Stimulated activated CD8-positive, alpha-beta memory T cell treated with anti-CD3 and anti-CD28 coated beads, Interleukin-4, amount 100 ng/mL, for 1 hour (primary cell): ENCODE data around the gene OR5K4.

Experiments
- DNase-seq, 2 donors: peaks; one replicate each; pipeline ENCODE4 v3.0.0-alpha.2; 2020; ENCODE audit warnings: low read depth in 2 of 2, low spot score in 1 of 2

The OR5K4 gene

GRCh38 chr3:98353554-98353953 is at the start of gene OR5K4:
TSS of gene OR5K4 (plus strand) at chr3:98353854. CDS start at chr3:98353854, 0 bp downstream.
- no peak for DNase-seq

GRCh38 chr3:98322101-98322500 is 31.6 kb upstream of the OR5K4 start:
- DNase-seq: no peak

GRCh38 chr3:98322686-98323085 is 31.0 kb upstream of the OR5K4 start:
- DNase-seq: no peak

GRCh38 chr3:98323425-98323824 is 30.2 kb upstream of the OR5K4 start:
- no peak for DNase-seq

- DNase-seq: no peak
These were observed 28.6 kb upstream of the OR5K4 start for GRCh38 chr3:98325055-98325454.

GRCh38 chr3:98326105-98326893 is 27.4 kb upstream of the OR5K4 start:
- DNase-seq: no peak

- no peak for DNase-seq
These were observed 26.7 kb upstream of the OR5K4 start for GRCh38 chr3:98326945-98327344.

GRCh38 chr3:98328933-98329332 is 24.7 kb upstream of the OR5K4 start:
- DNase-seq: no peak

GRCh38 chr3:98329392-98330124 is 24.1 kb upstream of the OR5K4 start:
- peak in 1 of 2 donors; percentile 13 for DNase-seq

GRCh38 chr3:98331329-98331728 is 22.3 kb upstream of the OR5K4 start:
- DNase-seq: no peak

- DNase-seq: no peak
These were observed 19.6 kb upstream of the OR5K4 start for GRCh38 chr3:98333989-98334606.

GRCh38 chr3:98339031-98339430 is 14.6 kb upstream of the OR5K4 start:
- DNase-seq: no peak

- DNase-seq: no peak
These were observed 11.9 kb upstream of the OR5K4 start for GRCh38 chr3:98341758-98342157.

GRCh38 chr3:98343647-98344507 is 9.8 kb upstream of the OR5K4 start:
- no peak for DNase-seq

GRCh38 chr3:98350082-98350481 is 3.6 kb upstream of the OR5K4 start:
- DNase-seq: no peak

- no peak for DNase-seq
These were observed 5.6 kb downstream of the OR5K4 start for GRCh38 chr3:98359250-98359649.

GRCh38 chr3:98359993-98360675 is 6.5 kb downstream of the OR5K4 start:
- DNase-seq: no peak

GRCh38 chr3:98360681-98361080 is 7.0 kb downstream of the OR5K4 start:
- DNase-seq: no peak

GRCh38 chr3:98361289-98361688 is 7.6 kb downstream of the OR5K4 start:
- DNase-seq: no peak

GRCh38 chr3:98367464-98368246 is 14.0 kb downstream of the OR5K4 start:
- no peak for DNase-seq
